H9 (cell line): ENCODE results near the gene PROM1. TPM values are rescaled to one million over a fixed set of nuclear protein-coding genes. Genes with fewer than 3 reads are reported as not detected.

Experiments used
- DNase-seq: peaks from one replicate; pipeline ENCODE4 v3.0.0-alpha.2; 2017
- H2AFZ ChIP-seq: one replicate; pipeline ENCODE4 v1.6.1; 2013; ENCODE audit warnings: mild to moderate bottlenecking, low read length, control low read depth, moderate library complexity
- H2AK5ac ChIP-seq: 2 replicates; pipeline ENCODE4 v1.6.1; 2013; ENCODE audit warnings: low read length, control low read depth, mixed read lengths; ENCODE audit not compliant: insufficient read length
- H2BK120ac ChIP-seq: one replicate; pipeline ENCODE4 v1.6.1; 2013; ENCODE audit warnings: low read depth, mild to moderate bottlenecking, low read length, control low read depth, inconsistent platforms; ENCODE audit not compliant: poor library complexity, severe bottlenecking
- H2BK12ac ChIP-seq: 2 replicates; pipeline ENCODE4 v1.6.1; 2013; ENCODE audit warnings: low read length, control low read depth, mixed read lengths, low read depth; ENCODE audit not compliant: insufficient read length
- H2BK15ac ChIP-seq: 2 replicates; pipeline ENCODE4 v1.6.1; 2013; ENCODE audit warnings: low read depth, low read length, control low read depth
- H2BK20ac ChIP-seq: one replicate; pipeline ENCODE4 v1.6.1; 2013; ENCODE audit warnings: low read depth, mild to moderate bottlenecking, low read length, control low read depth, inconsistent platforms; ENCODE audit not compliant: poor library complexity, severe bottlenecking
- H2BK5ac ChIP-seq: 2 replicates; pipeline ENCODE4 v1.6.1; 2013; ENCODE audit warnings: low read length, control low read depth, mixed read lengths; ENCODE audit not compliant: insufficient read length
- H3K14ac ChIP-seq: 2 replicates; pipeline ENCODE4 v1.6.1; 2013; ENCODE audit warnings: low read length, control low read depth; ENCODE audit not compliant: insufficient read depth
- H3K18ac ChIP-seq: 2 replicates; pipeline ENCODE4 v1.6.1; 2013; ENCODE audit warnings: low read depth, mild to moderate bottlenecking, mixed read lengths, low read length, control low read depth; ENCODE audit not compliant: insufficient read length
- H3K23ac ChIP-seq: 2 replicates; pipeline ENCODE4 v1.6.1; 2013; ENCODE audit warnings: low read length, control low read depth, mixed read lengths, low read depth; ENCODE audit not compliant: insufficient read length
- H3K23me2 ChIP-seq: 2 replicates; pipeline ENCODE4 v1.6.1; 2013; ENCODE audit warnings: low read depth, mild to moderate bottlenecking, mixed read lengths, low read length, control low read depth; ENCODE audit not compliant: insufficient read length, poor library complexity, severe bottlenecking
- H3K27ac ChIP-seq: 2 replicates; pipeline ENCODE4 v1.5.1; 2013; ENCODE audit warnings: low read length, control low read depth, mixed read lengths, low read depth; ENCODE audit not compliant: insufficient read length
- H3K27me3 ChIP-seq: 2 replicates; pipeline ENCODE4 v1.6.1; 2013; ENCODE audit warnings: low read length, control low read depth, inconsistent platforms; ENCODE audit not compliant: insufficient read depth
- H3K4ac ChIP-seq: 2 replicates; pipeline ENCODE4 v1.6.1; 2013; ENCODE audit warnings: low read depth, mild to moderate bottlenecking, control low read depth, inconsistent platforms, low read length, moderate library complexity
- H3K4me1 ChIP-seq: 2 replicates; pipeline ENCODE4 v1.6.1; 2013; ENCODE audit warnings: low read length, control low read depth, inconsistent platforms; ENCODE audit not compliant: insufficient read depth
- H3K4me2 ChIP-seq: 2 replicates; pipeline ENCODE4 v1.6.1; 2013; ENCODE audit warnings: low read length, control low read depth, mixed read lengths; ENCODE audit not compliant: insufficient read length, insufficient read depth
- H3K56ac ChIP-seq: 2 replicates; pipeline ENCODE4 v1.6.1; 2013; ENCODE audit warnings: low read depth, mild to moderate bottlenecking, mixed read lengths, low read length, control low read depth; ENCODE audit not compliant: insufficient read length
- H3K79me1 ChIP-seq: 2 replicates; pipeline ENCODE4 v1.6.1; 2013; ENCODE audit warnings: low read depth, mild to moderate bottlenecking, moderate library complexity, low read length, control low read depth, inconsistent platforms; ENCODE audit not compliant: insufficient read depth, poor library complexity, severe bottlenecking
- H3K79me2 ChIP-seq: 2 replicates; pipeline ENCODE4 v1.6.1; 2013; ENCODE audit warnings: low read length, control low read depth, inconsistent platforms; ENCODE audit not compliant: insufficient read depth
- H3K9ac ChIP-seq: 2 replicates; pipeline ENCODE4 v1.6.1; 2013; ENCODE audit warnings: low read length, control low read depth, mixed read lengths; ENCODE audit not compliant: insufficient read length; ENCODE audit errors: extremely low read depth
- H3K9me3 ChIP-seq: one replicate; pipeline ENCODE4 v1.6.1; 2013; ENCODE audit warnings: low read depth, low read length, inconsistent platforms; ENCODE audit not compliant: control insufficient read depth
- H3T11ph ChIP-seq: one replicate; pipeline ENCODE4 v1.6.1; 2013; ENCODE audit warnings: mild to moderate bottlenecking, low read length, control low read depth, inconsistent platforms
- H4K20me1 ChIP-seq: one replicate; pipeline ENCODE4 v1.6.1; 2013; ENCODE audit not compliant: control insufficient read depth, insufficient read length, insufficient read depth
- H4K5ac ChIP-seq: 2 replicates; pipeline ENCODE4 v1.6.1; 2013; ENCODE audit warnings: low read depth, mild to moderate bottlenecking, mixed read lengths, low read length, control low read depth; ENCODE audit not compliant: insufficient read length
- H4K8ac ChIP-seq: replicated peaks from 2 replicates; pipeline ENCODE4 v1.6.1; 2013; ENCODE audit warnings: low read length, control low read depth, mixed read lengths, low read depth; ENCODE audit not compliant: insufficient read length
- H4K91ac ChIP-seq: 2 replicates; pipeline ENCODE4 v1.6.1; 2013; ENCODE audit warnings: low read depth, mild to moderate bottlenecking, moderate library complexity, mixed read lengths, low read length, control low read depth; ENCODE audit not compliant: insufficient read length
- H3K27ac Mint-ChIP-seq, 3 experiments: 2 replicates in 2 of 3; 3 replicates in 1 of 3; pipeline ENCODE4 v1.8.0; 2020 to 2021; ENCODE audit warnings: mixed read lengths in 3 of 3, mild to moderate bottlenecking in 1 of 3, moderate library complexity in 1 of 3
- H3K27me3 Mint-ChIP-seq: 2 replicates; pipeline ENCODE4 v1.8.0; 2021; ENCODE audit warnings: low read depth, mild to moderate bottlenecking, moderate library complexity, mixed read lengths
- H3K36me3 Mint-ChIP-seq, 3 experiments: 2 replicates in 2 of 3; 3 replicates in 1 of 3; pipeline ENCODE4 v1.8.0; 2020 to 2021; ENCODE audit warnings: low read depth in 3 of 3, mixed read lengths in 3 of 3; ENCODE audit not compliant: insufficient read depth in 1 of 3
- H3K4me1 Mint-ChIP-seq, 2 experiments: 2 replicates each; pipeline ENCODE4 v1.8.0; 2020; ENCODE audit warnings: mixed read lengths in 2 of 2
- H3K4me3 Mint-ChIP-seq, 2 experiments: 2 replicates in 1 of 2; 3 replicates in 1 of 2; pipeline ENCODE4 v1.8.0; 2020 to 2021; ENCODE audit warnings: mild to moderate bottlenecking in 2 of 2, mixed read lengths in 2 of 2, moderate library complexity in 1 of 2
- H3K9me3 Mint-ChIP-seq, 2 experiments: 2 replicates in 1 of 2; 3 replicates in 1 of 2; pipeline ENCODE4 v1.8.0; 2020; ENCODE audit warnings: mild to moderate bottlenecking in 2 of 2, mixed read lengths in 2 of 2, moderate library complexity in 1 of 2
- CTCF ChIP-seq: fragments of 200-600 bp; sonication (generic); conservative IDR thresholded peaks from 3 replicates; pipeline ENCODE4 v1.8.0; 2021; ENCODE audit warnings: antibody characterized with exemption, mild to moderate bottlenecking
- WGBS: extraction: QIAGEN DNeasy Blood & Tissue Kit; methylation state at CpG from one replicate; pipeline ENCODE4 v1.1.7; 2013; ENCODE audit warnings: missing lambda C conversion rate, low lambda C conversion rate, mixed read lengths; ENCODE audit not compliant: insufficient read length; ENCODE audit errors: extremely low coverage; 5-methylcytosine and 5-hydroxymethylcytosine counted together
- total RNA-seq: library from RNA; stranded (reverse); gene quantifications from 2 replicates; pipeline ENCODE4 v1.2.1, GENCODE V29; 2021

PROM1 gene
- total RNA-seq, 1 experiment from 2014 or later: 98.3 TPM

DNA sequence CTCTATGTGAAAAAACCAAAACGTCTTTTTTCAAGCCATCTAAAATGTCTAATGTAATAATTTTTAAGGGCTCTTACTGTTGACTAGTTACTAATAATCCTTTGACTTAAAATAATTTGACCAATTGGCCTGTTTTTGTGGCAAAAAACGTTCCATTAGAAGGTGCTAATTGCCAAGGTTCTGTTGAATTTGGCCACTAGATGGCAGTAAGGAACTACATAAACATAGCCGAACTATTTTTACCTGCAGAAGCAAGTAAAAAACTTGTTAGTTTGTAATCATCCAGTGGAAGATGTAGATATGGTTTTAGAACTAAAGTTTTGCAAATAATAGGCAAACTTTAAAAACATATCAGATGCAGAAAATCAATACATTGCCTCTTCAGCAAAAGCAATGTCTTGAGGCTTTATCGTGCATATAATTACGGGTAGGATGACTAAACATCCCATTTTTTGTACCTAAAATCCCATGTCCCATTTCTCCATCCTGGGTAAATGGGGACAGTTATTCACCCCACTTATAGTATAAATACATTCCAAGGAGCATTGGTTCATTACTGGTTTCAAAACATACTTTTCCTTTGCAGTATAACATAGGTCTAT lies 57.6 kb downstream of the PROM1 start:
- Histone ChIP-seq H3K23me2 (no peaks in the 10 kb centered on the region), H2BK12ac (no peak overlapping the region), H3K27ac (no peak overlapping the region), H3K4me1 (peaks cover 3% of the 10 kb centered on the region; the same call in 1 of the 2 replicates), H2BK5ac (no peak overlapping the region), H3K79me2 (no peaks in the 10 kb centered on the region), H4K8ac (no peak overlapping the region), H3T11ph (no peak overlapping the region), H2AFZ (no peak overlapping the region), H3K27me3 (no peaks in the 10 kb centered on the region), H3K4me2 (no peak overlapping the region), H3K56ac (no peak overlapping the region), H4K91ac (no peak overlapping the region), H2AK5ac (no peak overlapping the region), H3K23ac (no peak overlapping the region), H3K14ac (no peak overlapping the region), H3K9me3 (no peaks in the 10 kb centered on the region), H2BK120ac (no peak overlapping the region), H4K20me1 (no peaks in the 10 kb centered on the region), H2BK15ac (no peak overlapping the region), H2BK20ac (no peak overlapping the region), H3K18ac (no peak overlapping the region), H3K9ac (no peak overlapping the region), H3K79me1 (no peaks in the 10 kb centered on the region), H4K5ac (no peak overlapping the region), H3K4ac (no peak overlapping the region)
- no peak for DNase-seq
- Mint-ChIP-seq H3K27ac (no peak overlapping the region), H3K9me3 (no peaks in the 10 kb centered on the region), H3K27me3 (no peaks in the 10 kb centered on the region), H3K4me3 (no peak overlapping the region), H3K36me3 (peaks cover 13 to 40% (median 32%) of the 10 kb centered on the region in 3 experiments; a peak in 6 of 7 replicates), H3K4me1 (peaks cover 14 to 22% of the 10 kb centered on the region in 2 experiments)
- peak; percentile 93 for TF ChIP-seq CTCF
- no CpG with 5 or more reads among the region's 5 CpGs for WGBS
